PC-3 (cell line): ENCODE results near the gene NELFB.

Source experiments
- EZH2 ChIP-seq: fragments of 300-600 bp; sonication (generic); IDR thresholded peaks from one replicate; pipeline ENCODE4 v1.6.1; 2017; ENCODE audit warnings: antibody characterized with exemption, mild to moderate bottlenecking, low read length; ENCODE audit not compliant: unreplicated experiment
- EZH2phosphoT487 ChIP-seq: fragments of 300-600 bp; sonication (generic); IDR thresholded peaks from 2 replicates; pipeline ENCODE4 v1.6.1; 2018; ENCODE audit warnings: mild to moderate bottlenecking, antibody characterized with exemption, low read length, borderline replicate concordance
- TF ChIP-seq, protein P1 (sequence below): fragments of 300-600 bp; sonication (generic); conservative IDR thresholded peaks from 2 replicates; pipeline ENCODE4 v1.5.1; 2017; ENCODE audit warnings: antibody characterized with exemption, low read depth, mild to moderate bottlenecking, low read length

DNA sequence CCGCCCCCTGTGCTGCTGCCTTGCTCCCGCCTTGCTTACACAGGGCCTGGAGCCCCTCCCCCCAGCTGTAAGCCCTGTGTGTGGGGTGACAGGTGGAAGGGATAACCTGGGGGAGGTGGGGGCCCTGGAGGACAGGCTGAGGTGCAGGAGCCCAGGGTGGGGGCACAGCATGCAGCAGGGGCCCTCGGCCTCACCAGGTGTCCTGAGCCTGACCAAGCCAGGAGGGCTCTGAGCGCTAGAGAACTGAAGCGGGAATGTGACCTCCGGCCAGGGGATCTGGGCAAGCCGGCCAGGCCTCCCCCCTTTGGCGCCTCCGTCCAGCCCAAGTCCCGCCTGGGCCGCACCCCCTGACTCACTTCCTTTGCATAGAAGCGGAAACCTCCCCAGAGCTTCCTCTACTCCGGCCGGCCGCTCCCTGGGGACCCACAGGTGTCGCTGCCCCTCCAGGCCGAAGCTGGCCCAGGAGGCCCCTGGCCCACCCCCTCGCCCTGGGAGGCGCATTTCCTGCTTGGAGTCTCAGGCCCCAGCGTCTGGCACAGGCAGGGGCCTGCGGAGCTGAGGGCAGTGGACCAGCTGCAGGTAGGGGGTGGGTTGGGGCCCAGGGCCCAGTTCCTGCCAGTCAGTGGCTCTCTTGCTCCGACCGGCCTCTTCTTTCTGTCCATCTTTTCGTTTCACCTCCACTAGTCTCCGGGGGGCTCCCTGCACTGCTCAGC lies 22.4 kb downstream of the NELFB start, which contains the start of gene TOR4A:
- no peak for TF ChIP-seq EZH2phosphoT487
- TF ChIP-seq, protein P1, sequence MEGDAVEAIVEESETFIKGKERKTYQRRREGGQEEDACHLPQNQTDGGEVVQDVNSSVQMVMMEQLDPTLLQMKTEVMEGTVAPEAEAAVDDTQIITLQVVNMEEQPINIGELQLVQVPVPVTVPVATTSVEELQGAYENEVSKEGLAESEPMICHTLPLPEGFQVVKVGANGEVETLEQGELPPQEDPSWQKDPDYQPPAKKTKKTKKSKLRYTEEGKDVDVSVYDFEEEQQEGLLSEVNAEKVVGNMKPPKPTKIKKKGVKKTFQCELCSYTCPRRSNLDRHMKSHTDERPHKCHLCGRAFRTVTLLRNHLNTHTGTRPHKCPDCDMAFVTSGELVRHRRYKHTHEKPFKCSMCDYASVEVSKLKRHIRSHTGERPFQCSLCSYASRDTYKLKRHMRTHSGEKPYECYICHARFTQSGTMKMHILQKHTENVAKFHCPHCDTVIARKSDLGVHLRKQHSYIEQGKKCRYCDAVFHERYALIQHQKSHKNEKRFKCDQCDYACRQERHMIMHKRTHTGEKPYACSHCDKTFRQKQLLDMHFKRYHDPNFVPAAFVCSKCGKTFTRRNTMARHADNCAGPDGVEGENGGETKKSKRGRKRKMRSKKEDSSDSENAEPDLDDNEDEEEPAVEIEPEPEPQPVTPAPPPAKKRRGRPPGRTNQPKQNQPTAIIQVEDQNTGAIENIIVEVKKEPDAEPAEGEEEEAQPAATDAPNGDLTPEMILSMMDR, result peak; percentile 49
- TF ChIP-seq EZH2, result no peak
